GM18858 (cell line): ENCODE results near the gene MYO9B.
A peak's percentile ranks its signal among the peaks of the same experiment; 100 is the strongest.

Experiments
- ATAC-seq: cut with Tn5 transposase; IDR thresholded peaks from one replicate; pipeline ENCODE4 v1.9.1; 2021; ENCODE audit not compliant: unreplicated experiment

Gene MYO9B

DNA sequence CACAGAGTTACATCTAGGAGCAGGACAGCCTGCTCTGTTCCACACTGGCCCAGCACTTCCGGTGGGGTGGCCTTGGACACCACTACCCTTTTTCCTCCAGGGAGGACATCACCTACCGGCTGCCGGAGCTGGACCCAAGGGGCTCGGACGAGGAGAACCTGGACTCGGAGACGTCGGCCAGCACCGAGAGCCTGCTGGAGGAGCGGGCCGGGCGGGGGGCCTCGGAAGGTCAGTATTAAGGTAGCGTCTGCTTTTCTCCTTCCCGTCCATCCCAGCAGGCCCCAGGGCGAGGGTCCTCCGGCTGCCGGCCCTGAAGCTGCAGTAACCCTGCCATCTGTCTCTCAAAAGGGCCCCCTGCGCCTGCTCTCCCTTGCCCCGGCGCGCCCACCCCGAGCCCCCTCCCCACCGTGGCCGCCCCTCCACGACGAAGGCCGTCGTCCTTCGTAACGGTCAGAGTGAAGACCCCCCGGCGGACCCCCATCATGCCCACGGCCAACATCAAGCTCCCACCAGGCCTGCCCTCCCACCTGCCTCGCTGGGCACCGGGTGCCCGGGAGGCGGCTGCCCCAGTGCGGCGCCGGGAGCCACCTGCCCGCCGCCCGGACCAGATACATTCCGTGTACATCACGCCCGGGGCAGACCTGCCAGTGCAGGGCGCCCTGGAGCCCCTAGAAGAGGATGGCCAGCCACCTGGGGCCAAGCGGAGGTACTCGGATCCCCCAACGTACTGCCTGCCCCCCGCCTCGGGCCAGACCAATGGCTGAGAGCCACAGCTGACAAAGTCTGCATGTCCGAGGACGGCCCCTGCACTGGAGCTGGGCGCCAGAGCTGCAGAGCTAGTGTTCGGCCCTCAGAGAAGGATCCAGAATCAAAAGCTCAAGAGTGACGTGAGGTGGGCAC is 136.2 kb downstream of the MYO9B start:
- no peak for ATAC-seq

DNA sequence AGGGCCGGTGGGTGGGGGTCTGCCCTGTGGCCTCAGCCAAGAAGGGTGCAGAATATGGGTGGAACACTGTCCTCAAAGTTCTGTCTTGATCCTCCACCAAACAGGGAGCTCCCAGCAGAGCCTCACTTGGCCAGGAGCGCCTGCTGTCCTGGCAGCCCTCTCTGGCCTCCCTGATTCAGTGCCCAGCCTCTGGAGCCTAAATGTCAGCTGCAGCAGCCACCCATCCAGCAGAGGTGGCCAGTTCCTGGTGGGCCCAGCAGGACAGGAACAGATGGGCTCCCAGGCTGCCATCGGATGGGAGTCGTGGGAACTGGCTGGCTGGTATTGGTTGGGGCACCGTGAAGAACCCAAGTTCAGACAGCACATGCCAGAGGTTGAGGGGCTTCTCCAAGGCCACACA is 137.8 kb downstream of the MYO9B start:
- ATAC-seq, result no peak

DNA sequence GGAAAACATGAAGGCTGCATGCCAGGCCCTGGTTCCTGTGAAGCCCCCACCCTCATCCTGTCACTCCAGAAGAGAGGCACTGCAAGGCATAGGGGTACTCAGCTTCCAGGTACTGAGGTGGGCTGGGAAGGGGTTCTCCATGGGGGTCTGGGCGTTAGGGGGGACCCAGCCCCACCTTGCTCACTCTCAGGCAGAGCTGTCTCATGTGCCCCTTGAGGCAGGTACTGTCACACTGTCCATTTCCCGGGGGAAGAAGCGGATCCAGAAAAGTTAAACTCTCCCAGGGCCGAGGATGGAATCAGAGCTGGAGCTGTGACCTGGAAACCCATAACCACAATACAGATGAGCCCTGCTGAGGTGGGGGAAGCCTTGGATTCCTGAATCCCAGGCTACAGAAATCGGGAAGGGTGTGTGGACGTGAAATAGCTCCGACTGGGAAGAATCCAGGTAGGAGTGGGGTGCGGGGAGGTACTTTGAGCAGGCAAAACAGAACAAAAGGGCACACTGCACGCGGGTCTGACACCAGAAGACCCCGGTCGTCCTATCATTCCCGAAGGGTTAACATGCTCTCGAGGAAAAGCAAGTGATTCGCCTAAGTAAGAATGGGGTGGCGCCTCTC is 139.0 kb downstream of the MYO9B start:
- no peak for ATAC-seq

DNA sequence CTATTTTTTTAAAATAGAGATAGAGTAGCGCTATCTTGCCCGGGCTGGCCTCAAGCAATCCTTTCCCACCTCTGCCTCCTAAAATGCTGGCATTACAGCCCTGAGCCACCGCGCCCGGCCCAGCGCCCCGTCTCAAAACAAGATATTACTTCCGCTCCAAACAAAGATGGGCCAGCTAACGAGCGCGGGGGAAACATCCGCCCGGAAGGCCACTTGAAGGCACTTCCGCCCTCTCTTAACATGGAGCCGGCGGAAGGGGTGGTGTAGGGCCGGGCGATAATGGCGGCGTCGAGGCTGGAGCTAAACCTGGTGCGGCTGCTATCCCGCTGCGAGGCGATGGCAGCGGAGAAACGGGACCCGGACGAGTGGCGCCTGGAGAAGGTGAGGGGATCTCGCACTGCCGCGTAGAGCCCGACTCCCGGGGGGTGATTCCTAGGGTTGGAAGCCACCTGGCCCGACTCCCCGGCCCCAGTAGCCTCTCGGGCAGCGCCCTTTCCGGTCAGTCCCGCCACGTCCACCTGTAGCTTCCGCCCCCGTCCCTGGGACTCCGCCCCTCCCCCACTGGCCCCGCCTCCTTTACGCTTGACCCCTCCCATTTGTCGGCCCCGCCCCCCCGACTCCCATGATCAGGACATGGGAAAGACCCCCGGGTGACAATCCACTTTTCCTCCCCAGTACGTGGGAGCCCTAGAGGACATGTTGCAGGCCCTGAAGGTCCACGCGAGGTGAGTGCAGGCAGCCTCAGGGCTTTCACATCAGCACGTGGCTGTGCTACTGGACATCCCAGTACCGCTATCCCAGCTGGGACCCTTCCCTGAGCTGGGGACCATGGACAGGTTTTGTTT is 139.8 kb downstream of the MYO9B start, which contains the start of gene USE1:
USE1 (plus strand) TSS at position 231 of the 845 bp plus-strand sequence; CDS start at position 280, 49 bp downstream.
- peak; percentile 56 for ATAC-seq

DNA sequence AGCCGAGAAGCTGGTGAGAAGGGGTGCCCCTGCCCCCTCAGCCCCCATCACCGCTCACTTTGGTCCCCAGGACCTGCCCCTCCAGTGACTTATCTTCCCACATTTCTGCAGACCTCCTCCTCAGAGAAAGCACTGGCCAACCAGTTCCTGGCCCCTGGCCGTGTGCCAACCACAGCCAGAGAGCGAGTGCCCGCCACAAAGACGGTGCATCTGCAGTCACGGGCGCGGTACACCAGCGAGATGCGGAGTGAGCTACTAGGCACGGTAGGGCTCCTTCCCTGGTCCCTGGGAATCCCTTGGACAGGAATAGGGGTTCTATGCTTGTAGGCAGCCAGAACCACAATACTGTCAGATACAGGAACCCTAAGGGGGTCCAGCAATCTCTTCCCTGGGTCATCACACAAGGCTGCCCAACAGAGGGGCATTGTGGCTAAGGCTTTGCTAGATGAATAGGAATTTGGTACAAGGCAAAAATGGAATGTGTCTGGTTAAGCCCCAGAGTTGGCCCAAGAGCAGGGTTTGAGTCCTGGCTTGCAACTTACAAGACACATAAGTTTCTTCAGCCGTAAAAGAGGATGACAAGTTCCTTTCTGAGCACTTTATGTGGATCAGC is 140.6 kb downstream of the MYO9B start:
- ATAC-seq, result no peak

DNA sequence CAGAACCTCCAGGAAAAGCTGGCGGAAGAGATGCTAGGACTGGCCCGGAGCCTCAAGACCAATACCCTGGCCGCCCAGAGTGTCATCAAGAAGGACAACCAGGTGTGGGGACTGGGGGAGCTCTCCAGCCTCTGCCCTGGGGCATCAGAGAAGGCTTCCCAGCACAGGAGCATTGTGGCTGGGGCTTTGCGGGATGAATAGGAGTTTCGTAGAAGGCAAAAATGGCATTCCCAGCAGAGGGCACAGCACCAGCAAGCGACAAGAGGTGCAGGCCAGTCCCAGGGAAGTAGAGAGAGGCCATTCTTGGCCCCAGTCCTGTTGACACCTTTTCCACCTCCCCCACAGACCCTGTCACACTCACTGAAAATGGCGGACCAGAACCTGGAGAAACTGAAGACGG is 143.7 kb downstream of the MYO9B start:
- no peak for ATAC-seq

DNA sequence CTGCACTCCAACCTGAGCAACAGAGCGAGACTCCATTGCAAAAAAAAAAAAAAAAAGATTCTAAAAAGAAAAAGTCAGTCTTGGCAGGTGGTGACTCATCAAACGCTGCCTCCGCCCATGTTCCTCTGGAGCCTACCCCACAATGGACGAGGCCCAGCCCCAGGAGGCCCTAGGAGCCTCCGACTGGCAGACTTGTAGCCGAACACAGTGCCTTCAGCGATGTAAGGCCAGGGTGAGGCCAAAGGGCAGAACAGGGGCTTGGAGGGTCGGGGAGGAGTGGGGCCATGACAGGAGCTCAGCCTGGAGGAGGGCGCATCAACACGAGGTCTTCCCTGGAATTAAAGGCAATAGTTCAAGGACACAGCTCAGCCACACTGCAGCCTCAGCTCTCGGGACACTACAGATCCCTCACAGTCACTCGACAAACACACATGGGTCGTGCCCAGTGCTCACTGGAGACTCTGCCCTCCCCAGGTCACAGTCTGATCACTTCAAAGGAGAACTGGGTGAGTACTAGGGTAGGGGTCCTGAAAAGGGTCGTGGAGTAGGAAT is 144.7 kb downstream of the MYO9B start:
- ATAC-seq, result no peak

DNA sequence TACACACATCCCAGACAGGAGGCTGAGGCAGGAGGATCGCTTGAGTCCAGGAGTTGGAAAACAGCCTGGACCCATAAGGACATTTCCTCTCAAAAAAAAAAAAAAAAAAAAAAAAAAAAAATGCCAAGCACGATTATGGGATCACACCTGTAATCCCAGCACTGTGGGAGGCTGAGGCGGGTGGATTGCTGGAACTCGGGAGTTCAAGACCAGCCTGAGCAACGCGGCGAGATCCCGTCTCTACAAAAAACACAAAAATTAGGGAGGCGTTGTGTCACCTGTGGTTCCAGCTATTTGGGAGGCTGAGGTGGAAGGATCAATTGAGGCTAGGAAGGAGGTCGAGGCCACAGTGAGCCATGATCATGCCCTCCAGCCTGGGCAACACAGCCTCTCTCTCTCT is 149.5 kb downstream of the MYO9B start:
- ATAC-seq, result no peak

DNA sequence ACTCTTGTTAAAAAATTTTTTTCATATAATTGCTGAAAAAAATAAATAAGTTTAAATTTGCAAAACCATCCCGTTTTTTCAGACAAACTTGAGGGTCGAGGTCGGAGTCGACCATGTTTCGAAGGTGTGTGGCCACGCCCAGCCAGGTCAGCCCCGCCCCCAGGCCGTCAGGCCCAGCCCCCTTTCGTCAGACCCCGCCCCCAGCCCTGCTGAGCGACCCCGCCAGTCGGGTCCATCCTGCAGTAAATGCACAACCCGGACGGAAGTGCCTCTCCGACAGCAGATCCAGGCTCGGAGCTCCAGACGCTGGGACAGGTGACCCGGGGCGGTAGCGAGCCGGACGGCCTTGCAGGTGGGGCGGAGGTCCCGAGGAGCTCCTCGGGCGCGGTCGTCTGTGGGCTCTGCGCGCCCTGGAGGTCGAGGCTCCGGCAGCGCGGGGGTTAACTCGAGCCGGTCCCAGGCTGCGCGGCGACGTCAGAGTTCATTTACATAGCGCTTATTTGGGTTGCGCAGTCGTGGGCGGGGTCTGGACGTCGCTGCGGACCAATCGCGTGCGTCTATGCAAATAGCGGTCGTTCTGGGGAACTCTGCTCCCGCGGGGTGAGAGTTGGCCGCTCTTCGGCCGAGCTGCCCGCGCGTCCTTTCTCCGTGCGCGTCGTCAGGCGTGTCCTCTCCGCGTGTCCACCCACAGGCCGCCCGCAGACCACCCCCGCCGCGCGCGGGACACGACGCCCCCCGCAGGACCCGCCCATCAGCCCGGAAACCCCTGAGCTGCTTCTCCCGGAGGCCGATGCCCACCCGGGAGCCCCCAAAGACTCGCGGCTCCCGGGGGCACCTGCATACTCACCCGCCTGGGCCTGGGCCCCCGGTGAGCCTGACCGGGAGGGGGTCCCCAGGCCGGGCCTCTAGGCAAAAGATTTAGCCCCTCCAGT is 150.7 kb downstream of the MYO9B start, which contains the start of gene OCEL1:
OCEL1 (plus strand) TSS at position 225 of the 932 bp plus-strand sequence; CDS start at position 247, 22 bp downstream.
- ATAC-seq, result peak; percentile 79

DNA sequence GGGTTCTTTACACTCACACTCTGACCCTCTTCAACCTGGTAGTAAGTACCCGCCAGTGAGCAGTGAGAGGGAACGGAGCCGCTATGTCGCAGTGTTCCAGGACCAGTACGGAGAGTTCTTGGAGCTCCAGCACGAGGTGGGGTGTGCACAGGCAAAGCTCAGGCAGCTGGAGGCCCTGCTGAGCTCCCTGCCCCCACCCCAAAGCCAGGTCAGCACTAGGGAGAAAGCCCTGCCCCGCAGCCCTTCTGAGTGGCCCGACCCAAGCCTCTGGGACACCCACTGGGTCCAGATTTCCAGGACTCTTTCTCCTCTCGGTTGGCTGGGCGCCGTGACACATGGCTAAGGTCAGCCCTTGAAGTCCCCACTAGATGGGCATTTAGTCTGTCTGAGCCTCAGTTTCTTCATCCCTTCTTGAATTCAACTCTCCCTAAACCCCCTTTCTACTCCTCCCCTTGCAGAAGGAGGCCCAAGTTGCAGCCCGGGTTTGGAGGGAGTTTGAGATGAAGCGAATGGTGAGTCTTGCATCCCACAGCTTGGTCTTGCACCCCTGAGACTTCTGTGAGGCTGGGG is 152.3 kb downstream of the MYO9B start:
- ATAC-seq, result no peak

DNA sequence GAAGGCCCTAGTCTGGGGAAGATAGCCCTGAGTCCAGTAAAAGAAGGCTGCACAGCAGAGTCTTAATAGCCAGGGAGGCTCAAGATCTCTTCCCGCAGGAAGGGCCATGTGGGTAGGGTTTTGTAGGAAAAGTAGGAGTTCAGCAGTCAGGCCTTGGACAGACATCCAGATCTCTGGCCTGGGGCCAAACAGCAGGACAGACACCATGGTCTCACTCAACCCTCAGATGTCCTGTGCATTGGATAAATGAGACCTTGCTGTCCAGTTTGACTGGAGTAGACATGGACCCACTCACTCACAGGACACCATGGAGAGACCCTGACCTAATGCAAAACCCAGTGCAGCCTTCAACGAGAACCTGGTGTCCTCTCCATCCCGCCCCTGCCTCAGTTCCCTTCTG is 154.3 kb downstream of the MYO9B start:
- ATAC-seq, result no peak

DNA sequence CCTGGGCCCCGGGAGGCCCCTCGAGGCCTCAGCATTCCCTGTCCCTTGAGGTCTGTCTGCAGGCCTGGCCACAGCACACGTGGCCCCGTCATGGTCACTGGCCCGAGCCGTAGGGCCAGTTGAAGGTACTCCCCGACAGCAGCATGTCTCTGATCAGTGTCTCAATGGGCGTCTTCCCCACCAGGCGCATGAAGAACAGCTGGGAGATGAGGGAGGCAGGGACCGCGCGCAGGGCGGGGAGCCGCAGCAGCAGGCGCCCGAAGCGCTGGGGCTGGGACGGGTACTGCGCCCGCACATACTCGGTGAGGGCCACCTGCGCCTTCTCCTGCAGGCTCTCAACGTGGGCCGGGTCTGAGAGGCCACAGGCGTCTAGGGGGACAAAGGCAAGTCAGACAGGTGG is 156.7 kb downstream of the MYO9B start:
- ATAC-seq, result no peak

DNA sequence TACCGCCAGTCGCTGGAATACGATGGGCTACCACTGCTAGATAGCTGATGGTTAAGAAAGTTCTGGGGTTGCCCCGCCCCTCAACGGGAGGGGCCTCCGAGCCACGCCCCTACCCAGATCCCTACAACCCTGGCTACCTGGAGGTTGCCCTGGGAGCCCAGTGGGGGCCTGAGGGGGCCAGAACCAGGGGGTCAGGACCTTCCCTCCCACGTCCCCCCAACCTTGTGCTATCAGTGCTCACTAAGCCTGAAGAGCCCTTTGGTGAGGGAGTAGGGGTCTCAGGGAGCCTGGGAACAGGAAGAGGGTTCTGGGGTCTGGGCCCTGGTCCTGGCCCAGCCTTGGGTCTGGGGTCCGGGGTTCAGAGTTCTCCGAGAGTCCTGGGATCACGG is 159.3 kb downstream of the MYO9B start:
- ATAC-seq, result no peak

DNA sequence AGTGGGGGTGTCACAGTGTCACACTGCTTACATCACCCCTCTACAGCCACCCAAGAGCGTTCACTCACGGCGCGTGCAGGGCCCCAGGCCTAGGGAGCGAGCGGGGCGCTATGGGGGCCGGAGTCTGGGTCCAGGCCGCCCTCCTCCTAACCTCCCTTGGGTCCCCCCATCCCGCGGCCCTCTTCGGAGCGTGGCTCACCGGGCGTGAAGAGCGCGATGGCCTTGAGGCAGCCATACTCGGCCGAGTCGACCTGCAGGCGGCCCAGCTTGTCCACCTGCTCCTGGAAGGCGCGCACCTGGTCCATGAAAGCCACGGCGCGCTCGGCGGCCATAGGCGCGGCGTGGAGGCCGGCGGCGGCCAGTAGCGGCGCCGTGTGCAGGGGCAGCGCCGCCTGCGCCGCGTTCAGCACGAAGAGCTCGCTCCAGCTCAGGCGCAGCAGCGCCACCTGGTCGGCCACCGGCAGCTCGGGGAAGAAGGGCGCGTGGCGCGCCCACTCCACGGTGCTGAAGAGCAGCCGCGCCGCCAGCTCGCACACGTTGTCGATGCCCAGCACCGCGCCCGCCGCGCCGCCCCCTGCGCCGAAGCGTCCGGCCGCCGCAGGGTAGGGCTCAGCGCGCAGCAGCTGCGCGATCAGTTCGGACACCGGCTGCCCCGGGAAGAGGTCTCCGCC is 159.9 kb downstream of the MYO9B start:
- ATAC-seq, result no peak

DNA sequence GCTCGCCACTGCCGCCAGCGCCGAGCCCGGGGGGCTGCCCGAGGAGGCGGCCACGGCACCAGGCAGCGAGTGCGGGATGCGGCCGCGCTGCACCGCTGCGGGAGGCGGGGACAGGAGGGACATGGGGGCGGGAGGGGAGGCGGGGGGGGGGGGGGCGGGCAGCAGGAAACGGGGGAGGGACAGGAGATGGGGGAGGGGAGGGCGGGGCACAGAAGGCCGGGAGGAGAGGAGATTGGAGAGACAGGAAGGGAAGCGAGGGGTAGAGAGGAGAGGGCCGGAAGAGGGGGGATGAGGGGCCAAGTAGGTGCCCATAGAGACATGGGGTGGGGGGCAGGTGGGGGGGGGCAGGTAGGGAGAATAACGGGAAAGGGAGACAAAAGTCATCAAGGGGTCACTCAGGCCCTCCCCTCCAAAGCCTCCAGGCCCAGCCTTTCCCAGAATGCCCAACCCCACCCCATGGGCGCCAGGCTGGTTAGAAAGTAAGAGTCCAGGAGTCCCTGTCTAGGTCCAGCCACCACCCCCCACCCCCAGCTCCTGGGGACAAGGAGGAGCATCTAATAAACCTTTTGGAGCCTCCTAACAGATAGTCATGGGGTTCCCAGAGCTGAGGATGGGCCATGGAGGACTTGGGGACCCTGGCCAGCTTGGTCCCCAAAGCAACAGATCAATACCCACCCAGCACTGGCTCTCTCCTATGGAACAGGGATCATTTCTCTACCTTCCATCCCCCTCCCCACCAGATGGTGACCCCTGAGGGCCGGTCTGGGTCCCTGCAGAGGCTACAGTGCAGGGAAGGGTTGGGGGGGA is 160.6 kb downstream of the MYO9B start:
- no peak for ATAC-seq

DNA sequence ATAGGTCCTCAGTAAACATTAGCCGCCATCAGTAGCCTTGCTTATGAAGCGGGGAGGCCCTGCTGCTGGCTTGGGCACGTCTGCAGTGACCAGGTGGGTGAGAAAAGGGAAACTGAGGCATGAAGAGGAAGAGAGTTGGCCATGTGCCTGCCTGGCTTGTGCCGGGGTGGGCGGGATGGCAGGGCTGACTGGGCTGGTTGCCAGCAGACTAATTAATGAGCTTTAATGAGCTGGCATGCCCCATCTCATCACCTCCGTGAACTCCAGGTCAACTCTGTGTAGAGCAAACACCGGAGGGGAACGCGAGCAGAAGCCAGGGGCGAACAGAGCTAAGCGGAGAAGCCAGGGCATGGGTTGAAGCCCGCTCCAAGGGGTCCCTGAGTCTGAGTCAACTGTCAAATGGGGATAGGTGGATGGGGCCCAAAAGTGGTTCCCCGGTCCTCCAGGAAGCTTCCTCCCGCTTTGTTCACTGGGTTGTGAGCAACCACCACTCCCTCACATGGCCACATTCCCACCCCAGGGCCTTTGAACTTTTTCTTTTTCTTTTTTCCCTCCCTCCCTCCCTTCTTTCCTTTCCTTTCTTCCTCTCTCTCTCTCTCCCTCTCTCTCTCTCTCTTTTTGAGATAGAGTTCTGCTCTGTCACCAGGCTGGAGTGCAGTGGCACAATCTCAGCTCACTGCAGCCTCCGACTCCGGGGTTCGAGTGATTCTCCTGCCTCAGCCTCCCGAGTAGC is 161.4 kb downstream of the MYO9B start:
- ATAC-seq, result no peak
